Embryonic facial prominence (tissue), 1 donor: Measurements from ENCODE around the gene CNTF.

ENCODE experiments used
- DNase-seq: peaks from one replicate; pipeline ENCODE4 v3.0.0-alpha.2; 2016; ENCODE audit errors: extremely low spot score

The CNTF gene

DNA sequence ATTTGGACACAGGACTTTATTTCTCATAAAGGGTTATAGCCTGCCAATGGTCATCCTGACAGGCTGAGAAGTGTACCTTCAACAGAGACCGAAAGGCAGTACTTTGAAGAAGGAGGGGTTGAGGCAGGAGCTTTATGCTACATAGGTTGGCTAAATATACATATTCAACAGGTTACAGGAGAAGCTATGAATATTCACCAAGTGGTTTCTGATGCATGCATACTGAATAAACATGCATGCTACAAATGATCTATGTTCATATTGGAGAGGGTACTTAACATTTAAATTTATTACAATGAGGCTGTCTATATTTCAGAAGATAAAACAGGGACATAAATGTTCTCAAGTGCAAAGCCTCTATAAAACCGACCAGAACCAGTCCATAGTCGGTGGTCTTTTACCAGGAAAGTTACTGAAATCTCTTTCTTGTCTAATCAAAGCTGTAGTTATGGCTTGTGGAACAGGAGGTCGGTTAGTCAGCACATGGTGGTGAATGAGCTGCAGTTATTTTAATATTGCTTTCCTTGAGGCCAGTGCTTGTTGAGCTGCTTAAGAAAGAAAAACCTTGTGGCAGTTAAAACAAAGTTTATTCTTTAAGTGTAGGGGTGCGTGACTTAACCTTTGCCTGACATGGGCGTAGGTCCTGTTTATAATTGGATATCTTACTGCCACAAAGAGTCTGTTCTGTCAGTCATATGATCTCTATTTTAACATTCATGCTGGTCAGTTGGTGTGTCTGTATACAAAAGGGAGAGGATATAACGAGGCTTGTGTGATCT, 19.5 kb downstream of the CNTF start:
- DNase-seq = no peak

DNA sequence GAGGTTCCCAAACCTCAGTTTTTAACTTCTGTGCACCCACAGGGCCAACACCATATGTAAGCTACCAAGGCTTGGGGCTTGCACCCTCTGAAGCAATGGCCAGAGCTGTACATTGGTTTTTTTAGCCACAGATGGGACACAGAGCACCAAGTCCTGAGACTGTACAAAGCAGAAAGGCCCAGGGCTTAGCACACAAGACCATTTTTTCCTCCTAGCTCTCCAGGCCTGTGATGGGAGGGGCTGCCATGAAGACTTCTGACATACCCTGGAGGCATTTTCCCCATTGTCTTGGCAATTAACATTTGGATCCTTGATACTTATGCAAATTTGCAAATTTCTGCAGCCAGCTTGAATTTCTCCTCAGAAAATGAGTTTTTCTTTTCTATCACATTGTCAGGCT, 23.4 kb downstream of the CNTF start:
- no peak for DNase-seq

DNA sequence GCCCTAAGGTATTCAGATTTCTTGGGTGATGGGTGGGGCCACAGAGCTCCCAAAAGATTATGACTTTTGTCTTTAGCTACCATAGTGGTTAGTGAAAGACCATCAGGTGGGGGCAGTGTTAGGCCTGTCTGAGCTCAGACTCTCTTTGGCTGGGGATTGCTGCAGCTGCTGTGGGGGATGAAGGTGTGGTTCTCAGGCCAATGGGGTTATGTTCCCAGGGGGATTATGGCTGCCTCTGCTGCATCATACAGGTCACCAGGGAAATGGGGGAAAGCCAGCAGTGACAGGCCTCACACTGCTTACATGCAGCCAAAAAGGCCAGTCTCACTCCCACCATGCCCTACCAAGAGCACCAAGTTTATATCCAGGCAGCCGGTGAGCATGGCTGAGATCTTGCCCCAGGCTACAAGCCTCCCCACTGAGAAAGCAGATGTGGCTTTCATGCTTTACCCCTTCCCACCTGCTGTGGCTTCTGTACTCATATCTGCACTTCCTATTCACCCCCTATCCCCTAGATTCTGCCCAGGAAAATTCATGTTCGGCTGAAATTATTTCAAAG, 24.8 kb downstream of the CNTF start:
- DNase-seq = no peak

DNA sequence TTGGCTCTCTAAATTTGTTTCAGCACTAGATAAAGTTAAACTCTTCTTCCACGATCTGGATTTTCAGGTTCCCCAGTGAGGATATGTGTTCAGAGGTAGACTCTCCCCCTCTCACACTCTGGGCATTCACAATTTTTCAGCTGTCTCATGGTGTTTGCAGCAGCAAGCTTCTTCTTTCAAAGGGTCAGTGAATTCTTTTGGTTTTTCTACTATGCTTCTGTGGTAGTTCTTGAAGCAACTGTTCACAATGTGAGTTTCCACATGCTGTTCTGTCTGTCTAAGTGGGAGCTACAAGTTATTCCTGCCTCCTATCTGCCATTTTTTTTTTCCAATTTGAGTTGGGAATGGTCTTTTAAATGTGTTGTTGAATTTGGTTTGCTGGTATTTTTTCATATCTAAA, 25.4 kb downstream of the CNTF start:
- DNase-seq = no peak

DNA sequence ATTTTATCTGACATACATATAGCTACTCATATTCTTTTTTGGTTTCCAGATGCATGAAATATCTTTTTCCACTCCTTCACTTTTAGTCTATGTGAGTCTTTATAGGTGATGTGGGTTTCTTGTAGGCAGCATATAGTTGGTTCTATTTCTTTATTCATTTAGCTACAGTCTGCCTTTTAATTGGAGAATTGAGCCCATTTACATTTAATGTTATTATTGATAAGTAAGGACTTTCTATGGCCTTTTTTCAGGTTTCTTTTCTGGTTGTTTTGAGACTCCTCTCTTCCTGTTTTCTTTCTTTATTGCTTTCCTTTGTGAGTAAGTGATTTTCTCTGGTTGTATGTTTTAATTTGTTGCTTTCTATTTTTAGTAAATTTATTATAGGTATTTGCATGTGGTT, 27.2 kb downstream of the CNTF start:
- DNase-seq = no peak

DNA sequence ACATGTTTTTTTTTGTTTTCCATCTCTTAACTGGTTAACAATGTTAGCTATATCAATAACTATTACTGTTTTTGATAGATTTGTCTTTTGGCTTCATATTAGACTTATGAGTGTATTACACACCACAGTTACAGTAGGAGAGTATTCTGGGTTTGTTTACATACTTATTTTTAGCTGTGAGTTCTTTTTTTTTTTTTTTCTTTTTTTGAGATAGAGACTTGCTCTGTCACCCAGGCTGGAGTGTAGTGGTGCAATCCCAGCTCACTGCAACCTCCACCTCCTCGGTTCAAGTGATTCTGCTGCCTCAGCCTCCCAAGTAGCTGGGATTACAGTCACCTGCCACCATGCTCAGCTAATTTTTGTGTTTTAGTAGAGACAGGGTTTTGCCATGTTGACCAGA, 28.0 kb downstream of the CNTF start:
- no peak for DNase-seq

DNA sequence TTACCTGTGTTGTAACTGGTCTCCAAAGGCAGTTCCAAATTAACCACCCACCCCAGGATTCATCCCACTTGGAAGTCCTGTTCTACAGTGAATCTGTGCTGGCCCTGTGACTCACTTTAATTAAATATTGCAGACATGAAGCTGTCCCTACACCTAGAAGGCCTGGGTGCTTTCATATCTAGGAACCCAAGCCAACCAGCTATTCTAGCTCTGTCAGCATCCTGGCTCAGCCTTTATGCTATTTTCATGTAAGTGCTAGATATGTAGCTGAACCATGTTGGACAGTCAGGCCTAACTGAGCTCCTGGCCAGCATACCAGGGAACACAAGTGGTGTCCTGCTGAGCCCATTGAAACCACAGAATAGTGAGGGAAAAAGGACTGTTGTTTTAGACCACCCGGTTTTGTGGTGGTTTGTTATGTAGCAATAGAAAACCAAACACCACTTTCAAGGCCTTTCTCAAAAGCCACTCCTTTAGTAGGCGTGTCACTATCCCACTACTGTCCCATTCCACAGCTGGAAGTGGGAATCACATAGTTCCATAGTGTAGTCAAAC, 30.3 kb downstream of the CNTF start:
- DNase-seq = no peak

DNA sequence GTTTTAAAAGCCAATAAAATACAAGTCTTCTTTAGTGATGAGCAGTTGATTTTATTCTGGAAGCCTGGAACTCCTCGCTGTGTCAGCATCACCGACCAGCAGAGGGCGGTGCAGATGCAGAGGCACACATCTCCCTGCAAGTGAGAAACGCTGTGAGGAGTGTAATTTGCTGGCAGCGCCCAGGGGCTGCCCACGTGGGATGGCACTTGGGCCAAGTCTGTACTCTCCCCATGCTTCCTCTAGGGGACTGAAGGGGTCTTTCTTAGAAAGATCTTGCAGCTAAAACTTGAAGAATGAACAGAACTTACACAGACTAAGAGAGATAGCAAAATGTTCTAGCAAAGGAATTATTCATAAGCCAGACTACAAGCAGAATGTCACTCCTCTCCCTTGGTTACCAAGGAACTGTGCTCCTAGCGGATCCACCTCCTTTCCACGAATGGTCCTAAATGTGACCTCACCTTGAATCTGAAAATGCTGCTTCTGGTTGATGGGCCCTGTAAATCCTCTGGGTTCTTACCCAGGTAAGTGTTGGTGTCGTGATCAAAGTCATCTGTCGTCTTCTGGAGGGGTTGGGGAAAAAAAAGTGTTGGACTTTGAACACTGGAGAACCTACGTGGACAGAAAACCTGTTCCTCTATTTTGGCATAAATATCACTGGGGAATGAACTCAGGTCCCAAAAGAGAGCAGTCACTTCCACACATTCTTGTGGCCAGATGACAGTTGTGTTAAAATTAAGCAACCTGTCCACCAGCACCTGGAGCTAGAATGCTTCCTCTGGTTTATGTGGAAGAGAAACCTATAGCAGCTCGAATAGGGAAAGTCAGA, 31.8 kb downstream of the CNTF start:
- peak; percentile 45 for DNase-seq

DNA sequence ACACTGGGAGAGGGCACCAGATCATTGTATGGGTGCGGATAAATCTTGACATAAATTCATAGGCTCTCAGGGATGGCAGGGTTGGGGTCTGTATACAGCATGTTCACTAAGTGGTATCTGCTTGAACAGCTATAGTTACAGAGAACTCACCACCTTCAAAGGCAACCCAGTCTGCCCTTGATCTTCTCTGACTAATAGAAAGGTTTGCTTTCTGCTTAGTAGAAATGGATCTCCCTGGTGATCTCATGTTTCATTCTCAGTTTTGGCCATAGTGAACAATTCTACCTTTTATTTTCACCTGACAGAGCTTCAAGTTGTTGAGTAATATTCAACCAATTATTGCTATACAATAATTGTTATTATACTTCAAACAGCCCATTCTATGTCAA, 32.4 kb downstream of the CNTF start:
- DNase-seq = no peak

DNA sequence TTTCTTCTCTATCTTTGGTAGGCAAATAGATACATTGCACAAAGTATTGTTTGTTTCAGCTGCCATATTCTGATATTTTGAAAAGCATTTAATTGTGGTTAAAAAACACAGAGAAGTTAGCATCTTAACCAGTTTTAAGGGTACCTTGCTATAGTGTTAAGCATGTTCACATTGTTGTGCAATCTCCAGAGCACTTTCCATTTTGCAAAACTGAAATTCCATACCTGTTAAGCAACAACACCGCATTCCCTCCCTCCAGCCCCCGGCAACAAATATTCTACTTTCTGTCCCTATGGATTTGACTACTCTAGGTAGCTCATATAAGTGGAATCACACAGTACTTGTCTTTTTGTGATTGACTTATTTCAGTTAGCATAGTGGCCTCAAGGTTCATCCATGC, 33.9 kb downstream of the CNTF start:
- no peak for DNase-seq

DNA sequence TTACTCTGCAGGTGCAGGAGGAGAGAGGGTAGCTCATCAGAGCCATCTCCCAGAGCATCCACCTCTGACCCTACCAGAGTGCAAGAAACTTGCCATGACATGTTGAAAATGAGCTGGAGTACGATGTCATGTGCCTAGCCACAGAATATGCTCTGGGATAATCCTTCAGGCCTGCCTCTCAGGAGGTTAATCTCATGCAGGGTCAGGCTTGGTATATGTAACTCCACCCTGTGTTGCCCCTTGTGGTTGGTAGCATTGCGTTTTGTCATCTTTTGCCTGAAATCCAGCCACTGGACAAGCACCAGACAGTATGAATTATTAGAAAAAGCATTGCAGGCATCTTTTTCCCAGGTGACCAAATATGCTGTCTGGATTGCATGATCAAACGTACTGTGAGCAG, 36.2 kb downstream of the CNTF start:
- DNase-seq = no peak

DNA sequence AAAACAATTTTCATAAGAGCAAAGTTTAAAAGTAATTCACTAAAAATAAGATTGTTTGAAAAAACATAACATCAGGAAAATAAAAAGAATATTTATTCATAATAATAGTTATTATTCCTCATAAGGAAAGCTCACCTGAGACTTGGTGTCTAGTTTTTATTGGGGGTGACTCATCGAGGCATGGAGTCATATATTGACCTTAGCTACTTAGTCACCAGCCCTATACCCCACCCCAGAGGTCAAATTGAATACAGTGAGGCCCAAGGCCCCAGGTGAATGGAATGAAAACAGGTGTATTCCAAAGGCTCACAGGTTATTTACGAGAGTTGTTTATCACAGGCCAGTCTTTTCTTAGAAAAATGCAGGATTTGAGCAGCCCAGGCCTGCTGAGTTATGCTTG, 36.9 kb downstream of the CNTF start:
- DNase-seq = no peak

DNA sequence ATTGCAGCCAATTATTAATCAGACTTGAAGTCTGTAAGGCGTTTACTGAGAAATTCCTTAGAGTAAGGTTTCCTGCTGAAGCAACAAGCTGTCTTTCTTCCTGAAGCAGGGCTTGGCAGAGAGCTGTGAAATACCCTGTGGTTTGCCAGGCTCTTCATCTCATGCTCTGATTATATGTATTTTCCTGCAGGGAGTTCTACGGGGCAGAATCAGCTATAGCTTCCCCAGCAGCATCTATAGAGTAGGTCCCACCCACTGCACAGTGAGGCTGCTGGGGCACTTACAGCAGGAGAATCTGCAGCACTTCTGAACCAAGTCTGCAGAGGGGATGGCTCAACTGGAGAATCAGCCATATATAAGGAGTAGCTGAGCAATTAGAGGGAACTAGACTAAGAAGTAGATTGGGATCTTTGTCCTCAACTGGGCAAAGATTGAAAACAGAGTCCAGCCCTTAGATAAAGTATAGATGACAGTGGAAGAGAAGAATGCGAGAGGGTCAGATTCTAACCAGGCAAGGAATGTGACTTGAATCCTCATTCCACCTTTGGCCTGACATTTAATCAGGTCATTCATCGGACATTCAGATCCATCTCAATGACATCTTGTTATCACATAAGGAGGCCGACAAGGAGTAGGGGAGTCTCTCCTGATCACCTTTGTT, 37.6 kb downstream of the CNTF start:
- no peak for DNase-seq

DNA sequence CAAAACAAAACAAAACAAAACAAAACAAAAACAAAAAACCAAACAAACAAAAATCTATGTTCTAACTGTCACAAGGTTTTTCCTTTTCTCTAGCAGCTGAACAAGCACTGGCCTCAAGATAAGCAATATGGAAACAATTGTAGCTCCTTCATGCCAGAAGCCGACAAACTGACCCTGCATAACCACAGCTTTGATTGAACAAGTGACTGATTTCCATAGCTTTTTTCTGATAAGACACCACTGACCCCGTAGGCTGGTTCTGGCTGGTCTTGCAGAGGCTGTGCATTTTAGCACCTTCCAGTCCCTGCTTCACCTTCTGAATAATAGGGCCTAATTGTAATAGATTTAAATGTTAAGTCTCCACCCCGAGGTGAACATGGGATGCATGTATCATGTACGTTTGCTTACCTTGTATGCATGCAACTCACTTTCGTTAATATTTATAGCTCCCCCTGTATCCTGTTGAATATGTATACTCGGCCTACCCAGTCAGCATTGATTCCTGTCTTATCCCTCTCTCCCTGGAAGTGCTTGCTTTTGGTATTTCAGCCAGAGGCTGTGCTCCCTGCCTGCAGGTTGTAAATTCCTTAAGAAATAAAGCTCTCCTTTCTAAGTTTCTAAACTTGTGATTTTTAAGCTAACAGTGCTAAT, 49.6 kb downstream of the CNTF start:
- no peak for DNase-seq

DNA sequence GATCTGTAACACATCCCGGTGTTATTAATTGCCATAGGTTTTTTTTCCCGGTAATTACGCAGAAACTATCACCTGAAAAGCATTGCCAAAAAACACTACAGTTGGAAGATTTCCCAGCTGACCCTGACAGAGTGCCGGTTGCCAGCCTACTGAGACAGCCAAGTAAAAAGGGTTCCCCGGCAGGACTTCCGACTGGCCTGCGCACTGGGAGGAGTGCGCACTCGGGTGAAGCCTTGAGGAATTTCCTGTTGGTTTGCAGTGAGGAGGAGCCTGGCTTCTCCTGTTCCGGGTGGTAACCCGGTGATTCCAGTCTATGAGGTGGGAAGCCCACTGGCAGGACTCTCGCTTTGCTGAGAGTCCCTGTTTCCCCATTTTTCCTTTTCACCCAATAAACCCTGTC, 52.1 kb downstream of the CNTF start:
- DNase-seq = no peak
